NCI-H128 (cell line): ENCODE data around the gene SOX10.

ENCODE experiments used
- DNase-seq: peaks from one replicate; lab custom pipeline; 2025; ENCODE audit not compliant: unreplicated experiment; lab: John Stamatoyannopoulos, UW

The SOX10 gene

GRCh38 chr22:37931893-37932389 is 52.4 kb downstream of the SOX10 start:
- DNase-seq: no peak

- DNase-seq: no peak
Observed at GRCh38 chr22:37930952-37931440, 53.4 kb downstream of the SOX10 start.

GRCh38 chr22:37930270-37930951 is 53.9 kb downstream of the SOX10 start:
- DNase-seq: no peak

- DNase-seq: no peak
Observed at GRCh38 chr22:37929390-37929789, 55.0 kb downstream of the SOX10 start.

GRCh38 chr22:37927637-37927936 is 56.8 kb downstream of the SOX10 start:
- DNase-seq: no peak

GRCh38 chr22:37926771-37927636 is 57.4 kb downstream of the SOX10 start:
- DNase-seq: no peak

GRCh38 chr22:37926358-37926757 is 58.0 kb downstream of the SOX10 start:
- DNase-seq: no peak

- DNase-seq: no peak
Observed at GRCh38 chr22:37925767-37926166, 58.6 kb downstream of the SOX10 start.

GRCh38 chr22:37925330-37925729 is 59.0 kb downstream of the SOX10 start:
- no peak for DNase-seq

GRCh38 chr22:37924386-37925065 is 59.8 kb downstream of the SOX10 start:
- no peak for DNase-seq

- no peak for DNase-seq
Observed at GRCh38 chr22:37923927-37924326, 60.4 kb downstream of the SOX10 start.
